ENCODE measurements around the gene POLR2H.

DNA sequence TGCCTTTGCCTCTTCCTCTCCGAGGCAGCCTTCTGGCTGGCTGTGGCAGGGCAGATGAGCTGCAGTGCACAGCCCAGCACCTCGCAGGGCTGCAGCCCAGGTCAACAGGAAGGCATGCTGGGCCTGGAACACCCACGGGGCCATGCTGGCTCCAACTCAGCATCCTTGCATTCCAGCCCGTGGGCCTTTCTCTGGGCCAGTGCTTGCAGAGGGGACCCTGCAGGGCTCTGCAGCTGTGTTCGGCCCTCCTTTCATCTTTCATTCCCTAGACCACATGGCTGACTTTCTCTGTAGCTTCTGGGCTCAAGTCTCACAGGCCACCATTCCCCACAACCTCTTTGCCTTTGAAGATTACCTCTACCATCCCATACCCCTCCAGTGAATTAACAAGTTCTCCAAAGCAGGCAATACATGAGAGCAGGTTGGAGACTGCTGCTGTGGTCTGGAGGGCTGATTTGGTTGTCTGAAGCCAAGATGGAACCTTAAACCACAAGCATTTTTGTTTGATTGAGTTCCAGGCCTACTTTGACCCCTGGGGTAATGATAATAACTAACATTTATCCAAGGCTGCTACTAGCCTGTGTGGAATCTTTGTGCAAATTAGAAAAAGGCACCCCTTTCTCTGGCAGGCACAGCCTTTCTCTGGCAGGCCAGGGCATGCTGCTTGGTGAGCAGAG lies 18.2 kb upstream of the POLR2H start:
- TF ChIP-seq, protein P1, sequence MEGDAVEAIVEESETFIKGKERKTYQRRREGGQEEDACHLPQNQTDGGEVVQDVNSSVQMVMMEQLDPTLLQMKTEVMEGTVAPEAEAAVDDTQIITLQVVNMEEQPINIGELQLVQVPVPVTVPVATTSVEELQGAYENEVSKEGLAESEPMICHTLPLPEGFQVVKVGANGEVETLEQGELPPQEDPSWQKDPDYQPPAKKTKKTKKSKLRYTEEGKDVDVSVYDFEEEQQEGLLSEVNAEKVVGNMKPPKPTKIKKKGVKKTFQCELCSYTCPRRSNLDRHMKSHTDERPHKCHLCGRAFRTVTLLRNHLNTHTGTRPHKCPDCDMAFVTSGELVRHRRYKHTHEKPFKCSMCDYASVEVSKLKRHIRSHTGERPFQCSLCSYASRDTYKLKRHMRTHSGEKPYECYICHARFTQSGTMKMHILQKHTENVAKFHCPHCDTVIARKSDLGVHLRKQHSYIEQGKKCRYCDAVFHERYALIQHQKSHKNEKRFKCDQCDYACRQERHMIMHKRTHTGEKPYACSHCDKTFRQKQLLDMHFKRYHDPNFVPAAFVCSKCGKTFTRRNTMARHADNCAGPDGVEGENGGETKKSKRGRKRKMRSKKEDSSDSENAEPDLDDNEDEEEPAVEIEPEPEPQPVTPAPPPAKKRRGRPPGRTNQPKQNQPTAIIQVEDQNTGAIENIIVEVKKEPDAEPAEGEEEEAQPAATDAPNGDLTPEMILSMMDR (IDR thresholded peaks at IDR 0.05), result no peak
- TF ChIP-seq POLR2A (IDR thresholded peaks at IDR 0.05), result no peak
